Pancreas (tissue), 10 donors: ENCODE results near the gene ASB10. TPM values are rescaled to one million over a fixed set of nuclear protein-coding genes. Genes with fewer than 3 reads are reported as not detected.

Source experiments
- ATAC-seq, 4 donors: fragments of 200-7000 bp; cut with Tn5 transposase; one replicate each; pipeline versions ENCODE4 v1.8.0 to v1.9.1; 2020; ENCODE audit warnings: mild to moderate bottlenecking in 4 of 4, moderate library complexity in 4 of 4
- DNase-seq, 6 donors: peaks; one replicate each; pipeline ENCODE4 v3.0.0-alpha.2; 2020
- FAIRE-seq: peaks from 2 replicates; lab custom pipeline; 2012; peaks lifted over from hg19 to GRCh38; lab: Jason Lieb, UNC
- H3K27ac ChIP-seq, 4 donors: fragments of 200-600 bp; sonication (generic); 1 replicate in 3 of 4; 2 replicates in 1 of 4; pipeline versions ENCODE4 v1.5.0 to v1.8.0; 2020
- H3K27me3 ChIP-seq, 4 donors: fragments of 200-600 bp; one replicate each; pipeline ENCODE4 v1.8.0; 2021
- H3K36me3 ChIP-seq, 3 donors: fragments of 200-600 bp; sonication (generic) in 1 of 3; one replicate each; pipeline versions ENCODE4 v1.5.0 to v1.8.0; 2020 to 2021
- H3K4me1 ChIP-seq, 3 donors: fragments of 200-600 bp; one replicate each; pipeline ENCODE4 v1.8.0; 2021
- H3K4me3 ChIP-seq, 4 donors: fragments of 200-600 bp; sonication (generic) in 2 of 4; one replicate each; pipeline versions ENCODE4 v1.5.0 to v1.8.0; 2020 to 2021
- H3K9me3 ChIP-seq, 4 donors: fragments of 200-600 bp; one replicate each; pipeline ENCODE4 v1.8.0; 2021
- WGBS, 2 donors: extraction: QIAGEN DNeasy Blood & Tissue Kit; methylation state at CpG; one replicate each; pipeline ENCODE4 v1.1.7; 2013; 5-methylcytosine and 5-hydroxymethylcytosine counted together
- intact Hi-C, 3 donors: fragments of 100-400 bp; cut with DNase I; formaldehyde crosslinking; loops; one replicate each; pipeline versions ENCODE4 v1.11.1 to v1.14.2; 2022
- polyA plus RNA-seq, 2 donors: library from polyadenylated mRNA; stranded (reverse); fragments of 200-250 nt; gene quantifications; one replicate each; pipeline ENCODE4 v1.2.3, GENCODE V29; 2013
- total RNA-seq, 6 donors: library from RNA; stranded (reverse); fragmentation: NEBNext Ultra II Directional in 4 of 6; extraction: Animal tissue kit (Norgen Biotek cat#: 25700) in 4 of 6; gene quantifications; one replicate each; pipeline versions ENCODE4 v1.2.1 to v1.2.4, GENCODE V29; 2021 to 2023
- TF ChIP-seq, protein P1 (sequence below), 4 donors: fragments of 200-600 bp; sonication (generic) in 3 of 4; IDR thresholded peaks; one replicate each; pipeline versions ENCODE4 v1.5.0 to v1.8.0; 2021; ENCODE audit warnings: antibody characterized with exemption in 4 of 4
- donor health status: healthy with polysubstance abuse.
- donor health status: DM: no; HTN: no; CAD: no; lungs with moderate emphysema.
- donor health status: DM: no; HTN: no; CAD: no.
- donor health status: control.
- donor health status: control.
- donor health status: Bipolar disorder and iron deficiency.
- donor health status: DM: yes; HTN: yes; CAD: no.
- donor health status: DM: no; HTN: no; CAD: no.
- donor health status: DM: no; HTN: no; CAD: no.
- donor health status: DM: yes; HTN: yes; CAD: no.

The ASB10 gene
- total and polyA plus RNA-seq, 8 donors, result not detected

DNA sequence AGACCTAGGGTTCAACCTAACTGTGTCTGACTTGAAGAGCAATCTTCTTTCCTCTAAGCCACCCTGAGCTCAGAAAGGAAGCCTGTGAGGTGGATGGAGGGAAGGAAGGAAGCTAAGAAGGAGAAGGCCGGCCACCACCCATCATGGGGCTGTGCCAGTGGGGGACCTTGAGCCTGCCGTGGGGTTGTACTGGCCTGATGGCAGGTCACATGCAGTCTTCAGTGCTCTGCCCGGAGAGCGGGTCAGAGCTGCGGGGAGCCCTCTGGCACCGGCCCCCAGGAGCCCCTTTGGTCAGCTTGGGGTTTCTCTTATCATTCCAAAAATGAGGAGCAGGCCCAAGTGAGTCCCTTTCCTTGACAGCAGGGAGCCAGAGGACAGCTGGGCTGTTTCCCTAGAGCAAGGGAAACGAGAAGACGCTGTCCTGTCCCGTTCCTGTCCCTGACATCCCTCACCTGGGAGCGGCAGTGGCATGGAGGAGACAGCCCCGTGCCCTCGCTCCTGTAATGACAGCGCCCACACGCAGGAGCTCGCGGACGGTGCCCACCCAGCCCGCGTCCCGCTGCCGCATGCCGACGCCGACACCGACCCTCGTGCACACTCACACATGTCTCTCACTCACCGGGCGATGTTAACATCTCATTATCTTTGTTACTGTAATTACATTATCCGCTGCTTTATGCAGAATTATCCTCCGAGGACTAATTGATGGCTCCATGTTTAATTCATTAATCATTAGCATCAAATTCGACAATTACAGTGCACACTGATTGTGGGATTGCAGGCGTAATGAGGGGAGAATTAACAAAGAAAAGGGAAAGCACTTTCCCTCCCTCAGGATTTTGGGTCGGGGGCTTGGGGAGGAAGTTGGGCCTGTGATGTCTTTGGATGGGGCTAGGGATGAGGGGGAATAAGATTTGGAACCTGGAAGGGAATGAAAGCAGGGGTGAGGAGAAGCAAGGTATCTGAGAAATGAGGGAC, 50.9 kb downstream of the ASB10 start:
- DNase-seq, result peak in 3 of 6 donors; percentile 2 to 50 (median 6)

DNA sequence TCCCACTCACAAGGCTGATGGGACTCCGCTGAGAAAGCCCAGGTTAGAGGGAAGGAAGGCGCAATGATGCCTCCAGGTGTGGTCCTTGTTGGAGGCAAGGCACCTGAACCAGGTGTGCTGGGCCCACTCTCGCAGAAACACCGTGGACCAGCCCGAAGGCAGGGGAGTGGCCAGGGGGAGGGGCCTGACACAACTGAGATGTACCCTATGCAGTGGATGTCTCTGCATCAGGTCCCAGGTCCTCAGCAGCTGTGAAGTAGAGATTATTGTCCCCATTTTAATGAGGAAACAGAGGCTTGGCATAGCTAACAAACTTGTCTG, 51.6 kb downstream of the ASB10 start:
- Histone ChIP-seq H3K36me3 (peaks cover 0 to 33% (median 0%) of the 10 kb centered on the region in 3 donors), H3K9me3 (no peaks in the 10 kb centered on the region), H3K27me3 (no peaks in the 10 kb centered on the region), H3K4me3 (no peak overlapping the region), H3K27ac (no peak overlapping the region), H3K4me1 (no peaks in the 10 kb centered on the region)
- no peak for FAIRE-seq
- TF ChIP-seq, protein P1, sequence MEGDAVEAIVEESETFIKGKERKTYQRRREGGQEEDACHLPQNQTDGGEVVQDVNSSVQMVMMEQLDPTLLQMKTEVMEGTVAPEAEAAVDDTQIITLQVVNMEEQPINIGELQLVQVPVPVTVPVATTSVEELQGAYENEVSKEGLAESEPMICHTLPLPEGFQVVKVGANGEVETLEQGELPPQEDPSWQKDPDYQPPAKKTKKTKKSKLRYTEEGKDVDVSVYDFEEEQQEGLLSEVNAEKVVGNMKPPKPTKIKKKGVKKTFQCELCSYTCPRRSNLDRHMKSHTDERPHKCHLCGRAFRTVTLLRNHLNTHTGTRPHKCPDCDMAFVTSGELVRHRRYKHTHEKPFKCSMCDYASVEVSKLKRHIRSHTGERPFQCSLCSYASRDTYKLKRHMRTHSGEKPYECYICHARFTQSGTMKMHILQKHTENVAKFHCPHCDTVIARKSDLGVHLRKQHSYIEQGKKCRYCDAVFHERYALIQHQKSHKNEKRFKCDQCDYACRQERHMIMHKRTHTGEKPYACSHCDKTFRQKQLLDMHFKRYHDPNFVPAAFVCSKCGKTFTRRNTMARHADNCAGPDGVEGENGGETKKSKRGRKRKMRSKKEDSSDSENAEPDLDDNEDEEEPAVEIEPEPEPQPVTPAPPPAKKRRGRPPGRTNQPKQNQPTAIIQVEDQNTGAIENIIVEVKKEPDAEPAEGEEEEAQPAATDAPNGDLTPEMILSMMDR (IDR thresholded peaks at IDR 0.05), result no peak
- intact Hi-C loops, result no loop called here
- DNase-seq, result peak in 1 of 6 donors; percentile 27
- WGBS, 2 donors, result 93 to 94% methylated on average over 5 of the region's 5 CpGs
- ATAC-seq, result no peak

More for the DNA sequence above, 50.9 kb downstream of the ASB10 start:
- peaks cover 0 to 26% (median 0%) of the 10 kb centered on the region in 3 donors for H3K36me3 ChIP-seq
- FAIRE-seq (no peak), ATAC-seq (no peak)
- TF ChIP-seq, protein P1 (IDR thresholded peaks at IDR 0.05), result no peak
- no peak overlapping the region for H3K4me3 ChIP-seq
- 90% methylated on average over 33 of the region's 33 CpGs for WGBS, 2 donors
- H3K27me3 ChIP-seq, result no peaks in the 10 kb centered on the region
- no peaks in the 10 kb centered on the region for H3K9me3 ChIP-seq
- intact Hi-C loops, result no loop called here
- no peaks in the 10 kb centered on the region for H3K4me1 ChIP-seq
- H3K27ac ChIP-seq, result no peak overlapping the region

DNA sequence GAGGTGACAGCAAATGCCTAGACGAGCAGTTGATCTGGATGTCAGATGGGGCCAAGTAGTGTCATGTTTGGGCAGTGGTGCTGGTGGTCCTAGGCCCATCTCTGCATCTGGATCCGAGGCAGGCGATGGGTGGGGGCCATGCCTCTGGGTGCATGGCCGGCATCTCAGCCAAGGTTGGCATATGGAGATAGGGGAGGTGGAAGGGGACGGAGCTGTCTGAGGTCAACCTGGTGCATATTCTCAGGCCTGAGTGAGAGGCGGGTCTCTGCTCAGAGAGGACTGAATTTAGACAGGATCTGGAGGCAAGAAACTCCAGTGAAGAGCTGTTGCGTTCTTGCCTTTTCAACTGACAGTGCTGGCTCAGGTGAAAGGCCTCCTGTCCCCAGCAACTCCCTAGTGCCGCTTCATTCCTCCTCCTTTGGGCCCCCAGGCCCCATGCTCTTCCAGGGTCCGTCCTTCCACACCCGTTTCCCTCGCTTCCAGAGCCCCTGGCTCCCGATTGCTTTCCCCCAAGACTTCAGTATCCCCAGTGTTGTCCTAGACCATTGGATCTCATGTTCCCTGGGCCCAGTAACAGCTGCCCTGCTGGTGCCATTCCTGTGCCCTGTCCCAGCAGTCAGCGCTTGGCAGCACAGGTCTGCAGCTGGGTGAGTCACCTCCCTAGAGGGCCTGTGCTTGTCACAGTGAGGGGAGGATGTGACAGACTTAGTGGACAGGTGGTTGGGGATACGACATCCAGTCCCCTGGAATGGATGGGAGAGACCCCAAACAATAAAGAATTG, 52.1 kb downstream of the ASB10 start:
- no peaks in the 10 kb centered on the region for H3K4me1 ChIP-seq
- FAIRE-seq, result no peak
- peaks cover 0 to 37% (median 0%) of the 10 kb centered on the region in 3 donors for H3K36me3 ChIP-seq
- no peak overlapping the region for H3K27ac ChIP-seq
- DNase-seq, result peak in 3 of 6 donors; percentile 1 to 33 (median 12)
- TF ChIP-seq, protein P1 (IDR thresholded peaks at IDR 0.05), result no peak
- 93 to 96% methylated on average over 14 of the region's 14 CpGs for WGBS, 2 donors
- H3K4me3 ChIP-seq, result no peak overlapping the region
- intact Hi-C loops, result no loop called here
- H3K27me3 ChIP-seq, result no peaks in the 10 kb centered on the region
- ATAC-seq, result no peak
- H3K9me3 ChIP-seq, result no peaks in the 10 kb centered on the region

DNA sequence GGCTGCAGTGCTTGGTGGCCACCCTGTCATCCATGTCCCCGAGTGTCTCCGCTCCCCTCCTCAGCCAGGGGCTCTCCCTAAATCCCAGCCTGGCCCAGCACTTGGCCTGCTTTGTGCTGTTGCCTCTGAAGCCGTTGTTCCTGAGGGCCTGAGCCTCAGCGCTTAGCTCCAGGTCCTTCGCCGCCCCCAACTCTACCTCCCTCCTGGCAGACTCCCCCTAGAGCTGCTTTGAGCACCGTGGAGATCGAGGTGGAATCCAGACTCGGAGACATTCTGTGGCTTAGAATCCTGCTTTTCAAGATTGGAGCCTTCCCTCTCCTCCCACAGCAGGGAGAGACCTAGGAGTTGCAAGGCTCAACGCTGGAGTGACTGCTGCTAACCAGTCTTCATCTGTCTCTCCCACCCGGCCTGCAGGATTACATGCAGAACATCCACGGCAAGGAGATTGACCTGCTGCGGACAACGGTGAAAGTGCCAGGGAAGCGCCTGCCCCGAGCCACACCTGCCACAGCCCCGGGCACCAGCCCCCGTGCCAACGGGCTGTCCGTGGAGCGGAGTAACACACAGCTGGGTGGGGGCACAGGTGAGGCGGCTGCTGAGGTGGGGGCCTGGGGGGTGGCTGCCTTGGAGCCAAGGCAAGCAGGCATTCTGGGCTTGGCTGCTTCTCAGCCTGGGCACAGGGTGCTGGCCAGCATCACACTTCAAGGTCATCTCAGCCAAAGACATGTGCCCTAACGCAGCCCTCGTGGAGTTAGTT, 52.9 kb downstream of the ASB10 start:
- DNase-seq (peak in 3 of 6 donors; percentile 2 to 69 (median 11)), FAIRE-seq (no peak), ATAC-seq (no peak)
- TF ChIP-seq, protein P1 (IDR thresholded peaks at IDR 0.05), result no peak
- Histone ChIP-seq H3K9me3 (no peaks in the 10 kb centered on the region), H3K36me3 (peaks cover 0 to 45% (median 0%) of the 10 kb centered on the region in 3 donors), H3K27me3 (no peaks in the 10 kb centered on the region), H3K4me3 (no peak overlapping the region), H3K4me1 (no peaks in the 10 kb centered on the region), H3K27ac (no peak overlapping the region)
- 89 to 94% methylated on average over 24 of the region's 24 CpGs for WGBS, 2 donors
- intact Hi-C loops, result no loop called here
